A673 (cell line): Measurements from ENCODE around the gene MISP3.

ENCODE experiments used
- EZH2 ChIP-seq: fragments of 200-600 bp; sonication (generic); IDR thresholded peaks from 2 replicates; pipeline ENCODE4 v1.6.1; 2017; ENCODE audit warnings: borderline replicate concordance, low read depth, mild to moderate bottlenecking, mixed read lengths, antibody characterized with exemption, low read length; ENCODE audit not compliant: poor library complexity, severe bottlenecking
- TF ChIP-seq, protein P1 (sequence below): fragments of 300-800, 200-600 bp; sonication (generic); conservative IDR thresholded peaks from 2 replicates; pipeline ENCODE4 v1.5.1; 2017; ENCODE audit warnings: low read depth, mild to moderate bottlenecking, antibody characterized with exemption, low read length, moderate library complexity, mixed read lengths

DNA sequence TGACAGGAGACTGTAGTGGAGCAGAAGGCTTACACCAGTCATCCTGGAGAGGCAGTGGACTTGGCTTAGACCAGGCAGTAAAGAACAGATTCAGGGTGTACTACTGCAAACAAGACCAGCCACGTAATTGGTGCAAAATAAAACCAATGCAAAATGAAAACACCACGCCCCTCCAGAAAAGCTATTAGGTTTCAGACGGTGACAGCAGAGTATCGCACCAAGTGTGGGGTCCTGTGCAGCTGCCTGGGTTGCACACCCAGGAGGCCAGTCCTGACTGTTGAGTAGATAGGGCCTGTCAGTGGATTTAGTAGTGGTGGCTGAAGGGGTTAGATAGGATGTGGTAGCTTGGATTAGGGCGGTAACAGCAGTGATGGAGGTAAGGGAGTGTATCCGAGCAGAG lies 50.3 kb downstream of the MISP3 start:
- TF ChIP-seq, protein P1, sequence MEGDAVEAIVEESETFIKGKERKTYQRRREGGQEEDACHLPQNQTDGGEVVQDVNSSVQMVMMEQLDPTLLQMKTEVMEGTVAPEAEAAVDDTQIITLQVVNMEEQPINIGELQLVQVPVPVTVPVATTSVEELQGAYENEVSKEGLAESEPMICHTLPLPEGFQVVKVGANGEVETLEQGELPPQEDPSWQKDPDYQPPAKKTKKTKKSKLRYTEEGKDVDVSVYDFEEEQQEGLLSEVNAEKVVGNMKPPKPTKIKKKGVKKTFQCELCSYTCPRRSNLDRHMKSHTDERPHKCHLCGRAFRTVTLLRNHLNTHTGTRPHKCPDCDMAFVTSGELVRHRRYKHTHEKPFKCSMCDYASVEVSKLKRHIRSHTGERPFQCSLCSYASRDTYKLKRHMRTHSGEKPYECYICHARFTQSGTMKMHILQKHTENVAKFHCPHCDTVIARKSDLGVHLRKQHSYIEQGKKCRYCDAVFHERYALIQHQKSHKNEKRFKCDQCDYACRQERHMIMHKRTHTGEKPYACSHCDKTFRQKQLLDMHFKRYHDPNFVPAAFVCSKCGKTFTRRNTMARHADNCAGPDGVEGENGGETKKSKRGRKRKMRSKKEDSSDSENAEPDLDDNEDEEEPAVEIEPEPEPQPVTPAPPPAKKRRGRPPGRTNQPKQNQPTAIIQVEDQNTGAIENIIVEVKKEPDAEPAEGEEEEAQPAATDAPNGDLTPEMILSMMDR: no peak
- TF ChIP-seq EZH2: no peak
